Measurements from ENCODE around the gene EPB41L4B. TPM values are rescaled to one million over a fixed set of nuclear protein-coding genes. Genes with fewer than 3 reads are reported as not detected.

Gene EPB41L4B
- total RNA-seq, 1 donor from 2014 or later: 19.3 TPM

GRCh38 chr9:109253241-109253636, 67.6 kb downstream of the EPB41L4B start:
- no peaks in the 10 kb centered on the region for H3K27me3 Mint-ChIP-seq (ENCODE audit: unreplicated experiment)
- H3K27ac Mint-ChIP-seq (ENCODE audit: unreplicated experiment): peak overlapping the region; percentile 97
- H3K4me3 Mint-ChIP-seq (ENCODE audit: unreplicated experiment): no peak overlapping the region
- H3K36me3 Mint-ChIP-seq (ENCODE audit: unreplicated experiment): peaks cover 6% of the 10 kb centered on the region
- TF ChIP-seq CTCF (IDR thresholded peaks at IDR 0.05): no peak
- no peaks in the 10 kb centered on the region for H3K9me3 Mint-ChIP-seq (ENCODE audit: unreplicated experiment)
- H3K4me1 Mint-ChIP-seq (ENCODE audit: unreplicated experiment): peaks cover 67% of the 10 kb centered on the region
- DNase-seq (ENCODE audit: extremely low spot score, unreplicated experiment): no peak

GRCh38 chr9:109252291-109252690, 68.6 kb downstream of the EPB41L4B start:
- no peaks in the 10 kb centered on the region for H3K9me3 Mint-ChIP-seq (ENCODE audit: unreplicated experiment)
- no peaks in the 10 kb centered on the region for H3K27me3 Mint-ChIP-seq (ENCODE audit: unreplicated experiment)
- TF ChIP-seq CTCF (IDR thresholded peaks at IDR 0.05): no peak
- no peak overlapping the region for H3K4me3 Mint-ChIP-seq (ENCODE audit: unreplicated experiment)
- peak overlapping the region; percentile 97 for H3K27ac Mint-ChIP-seq (ENCODE audit: unreplicated experiment)
- no peak for DNase-seq (ENCODE audit: extremely low spot score, unreplicated experiment)
- peaks cover 75% of the 10 kb centered on the region for H3K4me1 Mint-ChIP-seq (ENCODE audit: unreplicated experiment)
- H3K36me3 Mint-ChIP-seq (ENCODE audit: unreplicated experiment): peaks cover 6% of the 10 kb centered on the region

- Mint-ChIP-seq H3K9me3 (ENCODE audit: unreplicated experiment) (no peaks in the 10 kb centered on the region), H3K27ac (ENCODE audit: unreplicated experiment) (peak overlapping the region; percentile 97), H3K27me3 (ENCODE audit: unreplicated experiment) (no peaks in the 10 kb centered on the region), H3K4me3 (ENCODE audit: unreplicated experiment) (peak overlapping the region; percentile 43), H3K4me1 (ENCODE audit: unreplicated experiment) (peaks cover 77% of the 10 kb centered on the region), H3K36me3 (ENCODE audit: unreplicated experiment) (peaks cover 6% of the 10 kb centered on the region)
- DNase-seq (ENCODE audit: extremely low spot score, unreplicated experiment): no peak
- TF ChIP-seq CTCF (IDR thresholded peaks at IDR 0.05): no peak
Observed at GRCh38 chr9:109251776-109252106, 69.1 kb downstream of the EPB41L4B start.

- Mint-ChIP-seq H3K27me3 (ENCODE audit: unreplicated experiment) (no peaks in the 10 kb centered on the region), H3K27ac (ENCODE audit: unreplicated experiment) (peak overlapping the region; percentile 97), H3K4me1 (ENCODE audit: unreplicated experiment) (peaks cover 77% of the 10 kb centered on the region), H3K9me3 (ENCODE audit: unreplicated experiment) (no peaks in the 10 kb centered on the region), H3K4me3 (ENCODE audit: unreplicated experiment) (peak overlapping the region; percentile 43), H3K36me3 (ENCODE audit: unreplicated experiment) (peaks cover 6% of the 10 kb centered on the region)
- no peak for TF ChIP-seq CTCF (IDR thresholded peaks at IDR 0.05)
- DNase-seq (ENCODE audit: extremely low spot score, unreplicated experiment): no peak
Observed at GRCh38 chr9:109251080-109251775, 69.6 kb downstream of the EPB41L4B start.

- H3K4me1 Mint-ChIP-seq (ENCODE audit: unreplicated experiment): peaks cover 76% of the 10 kb centered on the region
- peak overlapping the region; percentile 97 for H3K27ac Mint-ChIP-seq (ENCODE audit: unreplicated experiment)
- H3K36me3 Mint-ChIP-seq (ENCODE audit: unreplicated experiment): peaks cover 6% of the 10 kb centered on the region
- DNase-seq (ENCODE audit: extremely low spot score, unreplicated experiment): no peak
- TF ChIP-seq CTCF (IDR thresholded peaks at IDR 0.05): no peak
- H3K27me3 Mint-ChIP-seq (ENCODE audit: unreplicated experiment): no peaks in the 10 kb centered on the region
- H3K4me3 Mint-ChIP-seq (ENCODE audit: unreplicated experiment): no peak overlapping the region
- no peaks in the 10 kb centered on the region for H3K9me3 Mint-ChIP-seq (ENCODE audit: unreplicated experiment)
Observed at GRCh38 chr9:109250771-109251079, 70.1 kb downstream of the EPB41L4B start.
